Smooth muscle cell (in vitro differentiated cells): ENCODE data around the gene AGPAT3. TPM values are rescaled to one million over a fixed set of nuclear protein-coding genes. Genes with fewer than 3 reads are reported as not detected.

Experiments
- DNase-seq: peaks from one replicate; lab custom pipeline; 2025; ENCODE audit not compliant: unreplicated experiment; lab: John Stamatoyannopoulos, UW
- H2AFZ ChIP-seq: fragments of 200-600 bp; sonication (generic); 2 replicates; pipeline ENCODE4 v1.6.0; 2016; ENCODE audit warnings: antibody characterized with exemption, low read depth, mild to moderate bottlenecking
- H3F3A ChIP-seq: fragments of 200-600 bp; sonication (generic); 2 replicates; pipeline ENCODE4 v1.6.0; 2017; ENCODE audit warnings: antibody characterized with exemption, low read depth
- H3K27ac ChIP-seq: fragments of 200-600 bp; sonication (generic); 2 replicates; pipeline ENCODE4 v1.5.1; 2016; ENCODE audit warnings: low read depth, mild to moderate bottlenecking
- H3K27me3 ChIP-seq: fragments of 200-600 bp; sonication (generic); 2 replicates; pipeline ENCODE4 v1.6.1; 2016; ENCODE audit warnings: low read depth, mild to moderate bottlenecking
- H3K36me3 ChIP-seq: fragments of 200-600 bp; sonication (generic); 2 replicates; pipeline ENCODE4 v1.5.1; 2016; ENCODE audit warnings: low read depth
- H3K4me1 ChIP-seq: fragments of 200-600 bp; sonication (generic); 2 replicates; pipeline ENCODE4 v1.5.1; 2016; ENCODE audit warnings: low read depth
- H3K4me2 ChIP-seq: fragments of 200-600 bp; sonication (generic); 2 replicates; pipeline ENCODE4 v1.6.0; 2016; ENCODE audit warnings: mild to moderate bottlenecking
- H3K4me3 ChIP-seq: fragments of 200-600 bp; sonication (generic); 2 replicates; pipeline ENCODE4 v1.5.1; 2016; ENCODE audit warnings: mild to moderate bottlenecking
- H3K79me2 ChIP-seq: fragments of 200-600 bp; sonication (generic); 2 replicates; pipeline ENCODE4 v1.6.0; 2016; ENCODE audit warnings: low read depth, mild to moderate bottlenecking
- H3K9ac ChIP-seq: fragments of 200-600 bp; sonication (generic); 2 replicates; pipeline ENCODE4 v1.6.0; 2016; ENCODE audit warnings: low read depth
- H3K9me3 ChIP-seq: fragments of 200-600 bp; sonication (generic); replicated peaks from 2 replicates; pipeline ENCODE4 v1.5.1; 2016; ENCODE audit warnings: low read depth
- H4K20me1 ChIP-seq: fragments of 200-600 bp; sonication (generic); 2 replicates; pipeline ENCODE4 v1.6.0; 2016; ENCODE audit warnings: low read depth
- WGBS: methylation state at CpG from one replicate; pipeline ENCODE4 v1.1.7; 2016; ENCODE audit warnings: low lambda C conversion rate; 5-methylcytosine and 5-hydroxymethylcytosine counted together
- polyA plus RNA-seq: library from polyadenylated mRNA; unstranded; fragments of >200 nt; fragmentation: Nextera tagmentation; extraction: Ambion mirVana; gene quantifications from 2 replicates; pipeline ENCODE4 v1.2.1, GENCODE V29; 2016
- total RNA-seq: library from RNA; depleted of rRNA; stranded (reverse); fragments of >200 nt; gene quantifications from 2 replicates; pipeline ENCODE4 v1.2.3, GENCODE V29; 2014
- TF ChIP-seq, protein P1 (sequence below): fragments of 200-600 bp; sonication (generic); IDR thresholded peaks from 2 replicates; pipeline ENCODE4 v1.5.1; 2017; ENCODE audit warnings: borderline replicate concordance, mild to moderate bottlenecking, antibody characterized with exemption; ENCODE audit not compliant: insufficient read depth, poor library complexity, severe bottlenecking

AGPAT3 gene
- total and polyA plus RNA-seq, 2 experiments from 2014 or later = 10.9 to 17.2 TPM

DNA sequence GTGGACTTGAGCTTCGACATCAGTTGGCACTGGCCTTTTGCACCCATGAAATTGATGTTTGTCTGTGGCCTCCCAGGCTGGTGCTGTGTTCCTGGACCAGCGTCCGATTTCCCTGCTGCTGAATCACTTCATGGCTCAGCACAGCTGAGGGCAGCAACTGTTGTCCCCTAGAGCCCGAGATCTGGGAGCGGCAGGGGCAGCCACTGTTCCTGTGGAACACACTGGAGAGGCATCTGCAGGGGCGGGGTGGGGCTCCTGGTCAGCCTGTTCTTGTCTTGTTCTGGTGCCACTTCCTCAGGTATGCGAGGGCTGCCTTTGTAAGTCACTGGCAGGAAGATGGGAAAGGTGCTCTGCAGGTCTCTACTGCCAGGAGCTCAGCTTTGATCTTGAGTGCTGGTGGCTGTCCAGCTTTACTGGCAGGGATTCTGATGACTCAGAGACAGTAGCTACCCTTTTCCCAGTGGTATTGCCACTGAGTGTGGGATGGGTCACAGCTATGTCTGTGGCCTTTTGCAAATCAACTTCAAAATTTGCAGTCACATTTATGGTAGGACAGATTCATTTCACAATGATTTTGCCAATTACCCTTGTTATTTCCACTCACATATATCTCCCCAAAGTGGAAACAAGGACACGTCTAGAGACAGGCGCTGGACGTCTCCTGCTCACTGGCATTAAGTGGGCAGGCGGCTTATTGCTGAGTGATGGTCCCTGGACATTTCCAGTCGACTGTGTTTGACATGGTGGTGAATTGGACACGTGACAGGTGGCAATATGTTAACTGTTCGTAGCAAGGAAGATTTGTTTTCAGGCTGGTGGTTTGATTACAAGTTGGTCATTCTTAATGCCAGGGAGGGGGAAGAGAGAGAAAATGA is 15.3 kb downstream of the AGPAT3 start:
- WGBS = 84% methylated on average over 14 of the region's 14 CpGs
- H2AFZ ChIP-seq = no peak overlapping the region
- H3K4me3 ChIP-seq = no peak overlapping the region
- H3K4me1 ChIP-seq = peaks cover 9% of the 10 kb centered on the region
- H3K27ac ChIP-seq = no peak overlapping the region
- peaks cover 35% of the 10 kb centered on the region for H3K79me2 ChIP-seq
- H3K9ac ChIP-seq = no peak overlapping the region
- no peak for DNase-seq
- H3K4me2 ChIP-seq = no peak overlapping the region
- H3K27me3 ChIP-seq = no peaks in the 10 kb centered on the region
- no peaks in the 10 kb centered on the region for H3K36me3 ChIP-seq
- peaks cover 6% of the 10 kb centered on the region for H3F3A ChIP-seq
- no peaks in the 10 kb centered on the region for H3K9me3 ChIP-seq
- H4K20me1 ChIP-seq = peaks cover 92% of the 10 kb centered on the region
- TF ChIP-seq, protein P1, sequence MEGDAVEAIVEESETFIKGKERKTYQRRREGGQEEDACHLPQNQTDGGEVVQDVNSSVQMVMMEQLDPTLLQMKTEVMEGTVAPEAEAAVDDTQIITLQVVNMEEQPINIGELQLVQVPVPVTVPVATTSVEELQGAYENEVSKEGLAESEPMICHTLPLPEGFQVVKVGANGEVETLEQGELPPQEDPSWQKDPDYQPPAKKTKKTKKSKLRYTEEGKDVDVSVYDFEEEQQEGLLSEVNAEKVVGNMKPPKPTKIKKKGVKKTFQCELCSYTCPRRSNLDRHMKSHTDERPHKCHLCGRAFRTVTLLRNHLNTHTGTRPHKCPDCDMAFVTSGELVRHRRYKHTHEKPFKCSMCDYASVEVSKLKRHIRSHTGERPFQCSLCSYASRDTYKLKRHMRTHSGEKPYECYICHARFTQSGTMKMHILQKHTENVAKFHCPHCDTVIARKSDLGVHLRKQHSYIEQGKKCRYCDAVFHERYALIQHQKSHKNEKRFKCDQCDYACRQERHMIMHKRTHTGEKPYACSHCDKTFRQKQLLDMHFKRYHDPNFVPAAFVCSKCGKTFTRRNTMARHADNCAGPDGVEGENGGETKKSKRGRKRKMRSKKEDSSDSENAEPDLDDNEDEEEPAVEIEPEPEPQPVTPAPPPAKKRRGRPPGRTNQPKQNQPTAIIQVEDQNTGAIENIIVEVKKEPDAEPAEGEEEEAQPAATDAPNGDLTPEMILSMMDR = no peak

DNA sequence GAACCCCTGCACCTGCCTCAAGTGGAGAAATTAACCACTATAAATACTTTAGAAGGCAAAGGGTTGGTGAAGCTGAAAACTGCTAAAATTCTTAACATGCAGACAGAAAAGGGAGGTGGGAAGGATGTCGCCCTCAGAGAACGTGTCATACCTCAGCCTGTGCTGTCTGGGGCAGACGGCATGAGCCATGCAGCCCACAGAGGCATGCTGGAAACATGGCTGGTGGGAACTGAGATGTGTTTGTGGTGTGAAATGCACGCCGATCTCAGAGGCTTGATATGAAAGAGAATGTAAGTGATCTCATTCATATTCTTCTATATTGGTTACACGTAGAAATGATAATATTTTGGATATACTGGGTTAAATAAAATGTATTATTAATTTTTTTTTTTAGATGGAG is 16.3 kb downstream of the AGPAT3 start:
- 51% methylated on average over 6 of the region's 6 CpGs for WGBS
- Histone ChIP-seq H3K4me3 (no peak overlapping the region), H3K9ac (no peak overlapping the region), H3K27ac (no peak overlapping the region), H3K9me3 (no peaks in the 10 kb centered on the region), H3K4me1 (peaks cover 9% of the 10 kb centered on the region), H3F3A (peaks cover 6% of the 10 kb centered on the region), H4K20me1 (peaks cover 94% of the 10 kb centered on the region), H3K36me3 (no peaks in the 10 kb centered on the region), H2AFZ (no peak overlapping the region), H3K79me2 (peaks cover 35% of the 10 kb centered on the region), H3K27me3 (no peaks in the 10 kb centered on the region), H3K4me2 (no peak overlapping the region)
- DNase-seq = no peak
- TF ChIP-seq, protein P1 = no peak

DNA sequence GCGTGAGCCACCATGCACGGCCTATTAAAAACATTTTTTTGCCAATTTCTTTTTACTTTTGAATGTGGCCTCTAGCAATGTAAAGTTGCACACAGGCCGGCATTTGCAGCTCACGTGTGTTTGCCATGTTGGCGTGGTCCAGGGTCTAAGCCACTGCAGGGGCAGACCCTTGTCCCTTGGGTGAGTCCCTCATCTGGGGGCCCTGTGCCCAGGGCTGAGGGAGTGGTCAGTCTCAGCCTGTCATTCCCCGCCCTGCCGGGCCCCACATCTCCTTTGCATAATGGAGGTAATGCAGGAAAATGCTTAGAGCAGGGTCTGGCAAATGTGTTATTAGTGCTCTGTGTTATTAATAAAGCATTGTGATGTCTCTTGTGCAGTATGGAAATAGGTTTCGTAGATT is 16.9 kb downstream of the AGPAT3 start:
- DNase-seq = no peak
- Histone ChIP-seq H3K9ac (no peak overlapping the region), H3K27me3 (no peaks in the 10 kb centered on the region), H4K20me1 (peaks cover 94% of the 10 kb centered on the region), H3K79me2 (peaks cover 35% of the 10 kb centered on the region), H3K4me1 (peaks cover 9% of the 10 kb centered on the region), H3K36me3 (no peaks in the 10 kb centered on the region), H2AFZ (no peak overlapping the region), H3K9me3 (no peaks in the 10 kb centered on the region), H3K4me2 (no peak overlapping the region), H3K4me3 (no peak overlapping the region), H3K27ac (no peak overlapping the region), H3F3A (peaks cover 6% of the 10 kb centered on the region)
- WGBS = 95% methylated on average over 8 of the region's 8 CpGs
- TF ChIP-seq, protein P1 = no peak
